Measurements from ENCODE around the gene PRKCI.
"Not testable (repeated sequence)": the region's sequence is repeated elsewhere in the genome, so short reads cannot be mapped to it uniquely, and the experiment has no call there.

The PRKCI gene

DNA sequence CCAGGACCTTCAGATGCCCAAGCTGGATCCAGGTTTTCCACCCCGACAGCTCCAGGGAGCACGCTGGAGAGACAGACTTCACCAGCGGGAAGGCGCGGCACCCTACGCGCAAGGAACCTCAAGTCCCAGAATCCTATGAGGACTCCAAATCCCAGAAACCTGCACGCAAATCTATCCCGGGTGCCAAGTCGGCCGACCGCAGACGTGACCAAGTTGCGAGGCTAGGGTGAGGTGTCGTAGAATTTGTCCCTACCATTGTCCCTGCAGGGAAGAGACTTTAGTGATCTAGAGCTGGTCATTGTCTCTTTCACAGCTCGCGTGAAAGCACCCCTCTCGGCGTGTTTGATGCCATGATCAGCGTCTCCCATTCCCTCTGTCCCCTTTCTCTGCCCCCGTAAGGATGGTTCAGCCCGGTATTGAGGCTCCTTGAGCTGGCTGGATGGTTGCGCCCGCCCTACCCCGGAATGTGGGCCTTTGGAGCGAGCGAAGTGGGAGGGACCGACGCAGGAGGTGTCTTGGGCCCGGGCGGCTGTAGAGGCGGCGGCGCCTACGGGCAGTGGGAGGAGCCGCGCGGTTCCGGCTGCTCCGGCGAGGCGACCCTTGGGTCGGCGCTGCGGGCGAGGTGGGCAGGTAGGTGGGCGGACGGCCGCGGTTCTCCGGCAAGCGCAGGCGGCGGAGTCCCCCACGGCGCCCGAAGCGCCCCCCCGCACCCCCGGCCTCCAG lies at the start of gene PRKCI:
TSS of gene PRKCI (plus strand) at position 501 of the 723 bp plus-strand sequence. CDS start 246 bp downstream, outside the sequence.
- DNase-seq, result peak; percentile 88 to 99 (median 94)
- intact Hi-C loops (cut with DNase I), result loop anchor here (1.0 to 5.0 kb wide), 2 partner anchors 41 to 135 kb away; partner anchors contain the start of genes PHC3 and SKIL

DNA sequence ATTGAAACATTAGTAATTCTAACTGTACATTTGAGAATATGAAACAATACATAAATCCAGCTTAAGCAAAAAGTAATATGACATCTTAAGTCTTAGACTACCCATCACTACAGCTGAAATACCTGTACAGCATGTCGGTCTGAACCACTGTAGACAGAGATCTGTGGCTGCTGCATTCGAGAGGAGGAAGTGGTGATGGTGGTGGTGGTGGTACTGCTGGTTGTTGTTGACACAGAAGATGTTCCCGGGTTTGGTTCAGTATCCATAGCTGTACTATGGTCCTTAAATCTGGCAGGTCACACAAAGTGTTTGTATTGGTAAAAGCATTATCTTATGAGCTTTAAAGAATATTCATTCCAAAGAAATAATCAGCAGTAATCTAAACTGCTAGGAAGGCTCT lies 43.6 kb upstream of the PRKCI start:
- intact Hi-C loops (cut with DNase I), result no loop called here
- no peak for DNase-seq

DNA sequence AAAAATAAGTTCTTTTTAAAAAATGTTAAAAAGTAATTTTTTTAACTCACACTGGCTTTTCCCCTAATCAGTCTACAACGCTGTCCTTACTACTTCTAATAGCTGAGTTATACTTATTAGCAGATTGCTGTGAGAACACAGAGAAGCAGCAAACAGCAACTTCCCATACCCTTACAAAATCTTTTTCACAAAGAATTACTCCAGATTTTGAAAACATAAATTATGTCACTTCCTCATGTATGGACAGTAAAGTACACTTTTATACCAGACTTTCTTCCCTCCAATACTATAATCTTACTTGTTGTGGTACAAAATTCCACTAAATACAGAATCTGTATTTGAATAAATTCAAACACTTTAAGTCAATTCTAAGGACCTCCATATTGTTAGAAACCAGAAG lies 42.8 kb upstream of the PRKCI start:
- intact Hi-C loops (cut with DNase I), result no loop called here
- no peak for DNase-seq

DNA sequence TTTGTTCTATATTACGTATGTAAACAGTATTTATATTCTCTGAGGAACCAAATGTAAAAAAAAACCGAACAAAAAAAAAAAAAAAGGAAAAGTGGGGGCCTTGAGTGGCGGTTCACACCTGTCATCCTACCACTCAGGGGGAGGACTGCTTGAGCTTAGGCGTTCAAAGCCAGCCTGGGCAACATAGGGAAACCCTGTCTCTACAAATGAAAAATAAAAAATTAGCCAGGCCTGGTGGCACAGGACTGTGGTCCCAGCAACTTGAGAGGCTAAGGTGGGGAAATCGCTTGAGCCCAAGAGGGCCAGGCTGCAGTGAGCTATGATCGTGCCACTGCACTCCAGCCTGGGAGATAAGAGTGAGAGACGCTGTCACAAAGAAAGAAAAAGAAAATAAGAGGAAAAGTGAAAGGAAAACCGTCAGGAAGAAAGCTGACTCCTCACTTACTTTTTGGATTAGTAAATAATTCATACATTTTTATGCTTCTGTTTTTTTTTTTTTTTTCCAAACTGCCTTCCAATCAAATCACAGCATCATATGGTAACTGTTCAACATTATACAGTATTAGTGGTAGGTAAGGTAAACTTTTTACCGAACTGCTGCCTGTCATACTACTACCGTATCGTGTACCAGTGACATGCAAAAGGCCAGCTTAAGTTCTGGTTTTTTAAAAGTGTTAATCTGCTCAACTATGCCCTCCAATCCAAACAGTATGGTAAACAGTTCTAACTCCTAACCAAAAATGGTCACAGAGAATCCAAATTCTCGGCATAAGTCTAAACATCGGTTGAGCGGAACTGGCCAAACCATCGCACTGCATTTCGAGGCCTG lies 41.9 kb upstream of the PRKCI start:
- no peak for DNase-seq
- intact Hi-C loops (cut with DNase I), result loop anchor here (2.0 to 10.0 kb wide), 3 partner anchors 177 to 235 kb away; partner anchors contain the start of genes CLDN11, SEC62 and SKIL

DNA sequence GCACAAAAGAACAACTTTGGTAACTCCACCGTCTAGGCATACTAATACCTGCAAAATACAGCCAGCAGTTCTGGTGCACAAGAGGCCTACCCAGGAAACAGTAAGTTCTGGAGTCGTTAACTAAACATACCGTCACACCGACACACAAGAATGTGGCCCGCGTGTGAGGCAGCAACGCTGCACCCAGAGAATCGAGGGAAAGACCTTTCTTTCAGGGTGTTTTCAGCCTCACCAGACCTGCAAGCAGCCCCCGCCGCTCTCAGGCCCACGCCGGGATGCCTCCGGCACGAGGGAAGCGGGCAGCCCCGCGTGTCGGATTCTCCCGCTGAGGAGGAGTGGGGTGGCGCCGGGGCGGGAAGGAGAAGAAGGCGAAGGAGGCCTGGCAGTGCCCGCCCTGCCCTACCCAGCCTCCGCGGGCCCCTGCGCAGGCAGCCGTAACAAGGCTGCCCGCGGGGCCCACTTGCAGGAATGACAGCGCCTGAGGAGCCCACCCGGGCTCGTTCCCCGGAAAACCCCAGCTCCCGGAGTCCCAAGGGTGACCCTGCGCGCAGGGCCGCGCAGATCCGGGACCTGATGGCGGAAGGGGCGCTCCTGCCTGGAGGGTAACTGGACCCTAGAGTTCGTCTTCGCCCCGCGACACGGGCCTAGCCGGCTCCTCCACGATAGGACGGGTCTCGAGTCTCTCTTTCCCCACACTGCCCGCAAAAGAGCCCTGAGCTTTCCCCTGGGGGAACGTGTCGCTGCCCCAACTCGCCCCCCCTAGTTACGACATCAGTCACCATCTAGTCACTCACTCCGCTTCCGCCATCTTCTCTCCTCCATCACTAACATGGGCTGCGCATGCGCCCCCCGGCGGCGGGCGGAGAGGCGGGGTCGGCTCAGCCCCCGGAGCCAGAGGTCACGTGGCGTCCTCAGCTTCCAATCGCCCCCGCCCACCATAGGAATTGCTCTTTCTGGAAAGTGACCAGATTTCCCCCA lies 41.0 kb upstream of the PRKCI start, which contains the start of gene PHC3:
TSS of gene PHC3 (minus strand) at position 826 of the 978 bp plus-strand sequence. CDS start at position 808, 18 bp downstream.
- intact Hi-C loops (cut with DNase I), result loop anchor here (1.0 to 10.0 kb wide), 4 partner anchors 41 to 234 kb away; partner anchors contain the start of genes CLDN11, PRKCI, SEC62 and SKIL
- peak; percentile 89 to 99 (median 92) for DNase-seq

DNA sequence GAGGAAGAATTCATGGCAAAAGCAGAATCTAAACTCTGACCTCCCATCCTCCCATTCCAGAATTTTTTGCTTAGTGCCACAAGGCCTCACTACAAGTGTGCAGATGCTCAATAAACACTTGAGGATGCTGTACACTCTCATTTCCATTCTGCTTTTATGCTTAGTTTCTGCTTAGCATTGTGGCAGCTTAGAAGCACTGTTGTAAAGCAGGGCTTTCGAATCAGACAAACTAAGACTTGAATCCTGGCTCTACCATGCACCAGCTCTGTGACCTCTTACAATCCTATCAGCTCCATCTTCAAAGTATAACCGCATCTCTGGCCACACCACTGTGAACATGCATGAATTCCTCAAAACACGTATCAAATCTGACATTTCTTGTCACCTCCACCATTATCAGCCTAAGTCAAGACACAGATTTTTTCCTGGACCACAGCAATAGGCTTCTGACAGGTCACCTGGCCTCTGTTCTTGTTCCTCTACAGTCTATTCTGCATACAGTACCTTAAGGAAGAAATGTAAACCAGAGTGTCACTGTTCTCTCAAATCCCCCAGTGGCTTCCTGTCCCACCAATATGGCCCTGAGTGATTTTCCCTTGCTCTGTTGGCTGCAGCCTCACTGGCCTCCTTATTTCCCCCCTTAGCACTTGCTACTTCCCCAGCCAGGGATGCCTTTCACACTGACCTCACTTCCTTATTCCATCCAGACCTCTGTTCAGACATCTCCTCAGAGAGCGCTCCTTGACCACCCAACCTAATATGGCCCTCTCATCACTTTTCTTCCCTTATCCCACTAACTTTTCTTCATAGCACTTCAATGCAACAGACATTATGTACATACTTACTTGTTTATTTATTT lies 32.6 kb upstream of the PRKCI start:
- intact Hi-C loops (cut with DNase I), result loop anchor here (10.0 kb wide), 1 partner anchor 225 kb away; the partner anchor contains the start of gene CLDN11

DNA sequence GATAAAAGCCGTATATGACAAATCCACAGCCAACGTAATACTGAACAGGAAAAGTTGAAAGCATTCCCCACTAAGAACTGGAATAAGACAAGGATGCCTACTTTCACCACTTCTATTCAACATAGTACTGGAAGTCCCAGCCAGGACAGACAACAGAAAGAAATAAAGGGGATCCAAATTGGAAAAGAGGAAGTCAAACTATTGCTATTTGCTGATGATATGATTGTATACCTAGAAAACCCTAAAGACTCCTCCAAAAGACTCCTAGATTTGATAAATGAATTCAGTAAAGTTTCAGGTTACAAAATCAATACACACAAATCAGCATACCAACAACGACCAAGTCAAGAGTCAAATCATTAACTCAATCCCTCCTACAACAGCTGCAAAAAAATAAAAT lies 26.5 kb upstream of the PRKCI start:
- intact Hi-C loops (cut with DNase I), result not testable (repeated sequence)

More for the DNA sequence above, 32.6 kb upstream of the PRKCI start:
- DNase-seq, result no peak

DNA sequence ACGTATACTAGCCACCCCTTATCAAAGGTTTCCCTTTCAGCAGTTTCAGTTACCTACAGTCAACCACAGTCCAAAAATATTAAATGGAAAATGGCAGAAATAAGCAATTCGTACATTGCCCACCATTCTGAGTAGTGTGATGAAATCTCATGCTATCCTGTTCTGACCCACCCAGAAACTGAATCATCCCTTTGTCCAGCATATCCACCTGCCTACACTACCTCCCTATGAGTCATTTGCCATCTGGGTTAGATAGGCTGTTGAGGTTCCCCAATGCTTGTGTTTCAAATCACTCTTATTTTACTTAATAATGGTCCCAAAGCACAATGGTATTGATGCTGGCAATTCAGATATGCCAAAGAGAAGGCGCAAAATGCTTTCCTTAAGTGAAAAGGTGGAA lies 25.4 kb upstream of the PRKCI start:
- DNase-seq, result no peak
- intact Hi-C loops (cut with DNase I), result no loop called here

More for the DNA sequence above, 26.5 kb upstream of the PRKCI start:
- not testable (repeated sequence) for DNase-seq

DNA sequence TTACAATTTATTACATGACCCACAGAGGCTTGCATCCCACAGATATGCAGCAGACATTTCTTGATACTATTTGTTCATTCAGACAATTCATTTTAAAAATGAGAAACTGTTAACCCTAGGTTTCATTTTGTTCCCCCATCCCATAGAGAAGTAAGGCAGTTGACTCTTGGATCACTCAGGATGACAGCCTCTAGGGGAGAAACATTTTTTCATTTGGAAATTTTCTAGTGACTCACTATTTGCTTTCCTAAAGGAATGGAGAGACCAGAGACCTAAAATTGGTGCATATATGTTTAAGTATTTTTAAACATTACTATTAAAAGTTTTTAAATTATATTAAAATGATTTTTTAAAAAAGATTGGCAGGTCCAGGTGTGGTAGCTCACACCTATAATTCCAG lies 21.2 kb upstream of the PRKCI start:
- intact Hi-C loops (cut with DNase I), result no loop called here

DNA sequence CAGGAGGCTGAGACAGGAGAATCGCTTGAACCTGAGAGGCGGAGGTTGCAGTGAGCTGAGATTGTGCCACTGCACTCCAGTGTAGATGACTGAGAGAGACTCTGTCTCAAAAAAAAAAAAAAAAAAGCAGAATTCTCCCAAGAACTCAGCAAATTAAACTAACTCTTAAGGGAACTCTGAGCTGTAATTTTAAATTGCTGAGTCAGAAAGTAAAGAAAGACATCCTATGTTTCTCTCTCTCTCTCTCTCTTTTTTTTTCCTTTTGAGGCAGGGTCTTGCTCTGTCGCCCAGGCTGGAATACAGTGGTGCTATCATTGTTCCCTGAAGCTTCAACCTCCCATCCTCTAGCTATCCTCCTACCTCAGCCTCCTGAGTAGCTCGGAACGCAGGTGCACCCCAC lies 20.7 kb upstream of the PRKCI start:
- DNase-seq, result no peak
- intact Hi-C loops (cut with DNase I), result no loop called here

More for the DNA sequence above, 21.2 kb upstream of the PRKCI start:
- no peak for DNase-seq

DNA sequence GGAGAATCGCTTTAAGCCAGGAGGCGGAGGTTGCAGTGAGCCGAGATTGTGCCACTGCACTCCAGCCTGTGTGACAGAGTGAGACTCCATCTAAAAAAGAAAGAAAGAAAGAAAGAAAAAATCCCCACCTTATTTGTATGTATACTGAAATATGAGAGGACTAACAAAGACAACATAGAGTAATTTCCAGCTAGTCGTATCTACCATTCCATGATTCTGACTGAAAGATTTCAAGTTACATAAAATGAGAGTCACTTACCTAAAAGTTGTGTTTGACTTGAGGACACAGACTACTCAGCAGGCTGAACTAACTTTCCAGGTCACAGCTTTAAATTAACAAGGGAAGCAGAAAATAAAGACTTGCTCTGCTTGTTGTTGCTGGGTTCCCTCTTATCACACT lies 18.8 kb upstream of the PRKCI start:
- intact Hi-C loops (cut with DNase I), result no loop called here
- DNase-seq, result no peak

DNA sequence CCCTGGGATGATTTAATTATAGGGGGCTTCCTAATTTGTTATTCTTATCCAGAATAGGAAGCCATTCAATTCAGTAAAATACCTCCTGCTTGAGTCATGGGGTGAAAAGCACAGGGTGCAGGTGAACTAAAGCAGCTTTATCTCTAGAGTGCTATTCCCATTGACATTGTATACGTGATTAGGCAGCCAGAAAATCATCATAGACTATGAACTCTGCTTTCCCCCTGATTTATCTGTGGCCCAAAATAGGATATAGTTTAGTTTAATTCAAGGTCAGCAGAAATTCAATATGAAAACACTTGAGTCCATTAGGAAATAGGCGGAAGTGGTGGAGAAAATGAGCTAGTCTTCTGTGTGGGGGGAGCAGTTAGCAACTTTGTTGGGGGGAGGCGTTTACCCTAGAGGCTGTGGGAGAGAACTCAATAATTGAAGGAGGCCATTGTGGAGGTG lies 18.2 kb upstream of the PRKCI start:
- intact Hi-C loops (cut with DNase I), result no loop called here

DNA sequence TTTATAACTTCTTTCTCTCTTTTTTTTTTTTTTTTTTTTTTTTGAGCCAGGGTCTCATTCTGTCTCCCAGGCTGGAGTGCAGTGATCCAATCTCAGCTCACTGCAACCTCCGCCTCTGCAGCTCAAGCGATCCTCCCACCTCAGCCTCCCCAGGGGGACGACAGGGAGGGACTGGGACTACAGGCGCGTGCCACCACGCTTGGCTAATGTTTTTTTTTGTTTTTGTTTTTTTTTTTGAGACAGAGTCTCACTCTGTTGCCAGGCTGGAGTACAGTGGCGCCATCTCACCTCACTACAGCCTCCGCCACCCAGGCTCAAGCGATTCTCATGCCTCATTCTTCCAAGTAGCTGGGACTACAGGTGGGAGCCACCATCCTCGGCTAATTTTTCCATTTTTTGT lies 17.7 kb upstream of the PRKCI start:
- DNase-seq, result no peak
- intact Hi-C loops (cut with DNase I), result no loop called here

More for the DNA sequence above, 18.2 kb upstream of the PRKCI start:
- DNase-seq, result no peak

DNA sequence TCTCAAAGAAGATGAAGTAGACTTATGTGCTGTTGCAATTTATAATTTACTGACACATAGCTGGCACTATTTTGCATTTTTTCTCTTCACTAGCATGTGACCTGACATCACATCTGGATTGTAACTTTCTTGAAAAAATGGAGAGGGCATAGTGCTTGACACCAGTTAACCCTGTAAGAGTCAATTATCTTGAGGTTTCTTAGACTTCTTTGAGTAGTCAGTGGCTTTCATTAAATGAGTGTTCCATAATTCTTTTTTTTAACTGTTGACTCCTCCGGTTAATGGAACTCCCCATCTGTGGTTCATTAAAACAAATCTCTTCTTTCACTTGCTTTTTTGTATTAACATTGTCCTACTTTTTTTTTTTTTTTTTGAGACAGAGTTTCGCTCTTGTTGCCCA lies 16.9 kb upstream of the PRKCI start:
- no peak for DNase-seq
- intact Hi-C loops (cut with DNase I), result no loop called here

DNA sequence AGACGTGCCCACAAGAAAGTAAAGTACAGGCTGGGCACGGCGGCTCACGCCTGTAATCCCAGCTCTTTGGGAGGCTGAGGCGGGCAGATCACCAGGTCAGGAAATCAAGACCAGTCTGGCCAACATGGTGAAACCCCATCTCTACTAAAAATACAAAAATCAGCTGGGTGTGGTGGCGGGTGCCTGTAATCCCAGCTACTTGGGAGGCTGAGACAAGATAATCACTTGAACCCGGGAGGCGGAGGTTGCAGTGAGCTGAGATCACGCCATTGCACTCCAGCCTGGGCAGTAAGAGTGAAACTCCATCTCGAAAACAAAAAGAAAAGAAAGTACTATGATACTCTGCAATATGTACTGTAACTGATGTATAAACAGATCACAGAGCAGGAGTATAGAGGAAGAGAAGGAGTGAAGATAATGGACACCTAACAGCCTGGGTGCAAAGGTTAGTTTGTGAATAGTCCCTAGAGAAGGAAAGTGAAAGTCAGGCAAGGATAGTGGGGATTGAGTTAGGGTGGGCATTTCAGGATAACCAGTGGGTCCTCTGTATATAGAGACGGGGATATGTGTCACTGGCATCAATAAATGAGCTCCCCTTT lies 16.0 kb upstream of the PRKCI start:
- intact Hi-C loops (cut with DNase I); DNase-seq: not testable (repeated sequence)

DNA sequence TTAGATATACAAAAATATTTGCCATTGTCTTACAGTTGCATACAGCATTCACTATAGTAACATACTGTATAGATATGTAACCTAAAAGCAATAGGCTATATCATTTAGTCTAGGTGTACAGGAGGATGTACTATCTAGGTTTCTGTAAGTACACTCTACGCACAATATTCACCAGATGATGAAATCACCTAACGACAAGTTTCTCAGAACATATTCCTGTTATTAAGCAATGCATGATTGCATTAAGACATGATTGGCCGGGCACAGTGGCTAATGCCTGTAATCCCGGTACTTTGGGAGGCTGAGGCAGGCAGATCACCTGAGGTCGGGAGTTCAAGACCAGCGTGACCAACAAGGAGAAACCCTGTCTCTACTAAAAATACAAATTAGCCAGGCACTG lies 14.5 kb upstream of the PRKCI start:
- no peak for DNase-seq
- intact Hi-C loops (cut with DNase I), result no loop called here

DNA sequence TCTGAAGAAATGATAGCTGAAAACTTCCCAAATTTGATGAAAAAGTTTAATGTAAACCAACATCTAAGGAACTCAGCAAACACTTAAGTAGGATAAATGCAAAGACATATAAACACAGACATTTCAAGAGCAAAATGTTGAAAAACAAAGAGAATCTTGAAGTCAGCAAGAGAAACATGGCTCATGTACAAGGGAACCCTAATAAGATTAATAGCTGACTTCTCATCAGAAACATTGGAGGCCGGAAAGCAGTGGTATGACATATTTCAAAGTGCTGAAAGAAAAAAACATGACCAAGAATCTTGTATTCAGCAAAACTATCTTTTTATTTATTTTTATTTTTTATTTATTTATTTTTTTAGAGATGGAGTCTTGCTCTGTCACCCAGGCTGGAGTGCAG lies 10.6 kb upstream of the PRKCI start:
- intact Hi-C loops (cut with DNase I), result no loop called here
- DNase-seq, result no peak

DNA sequence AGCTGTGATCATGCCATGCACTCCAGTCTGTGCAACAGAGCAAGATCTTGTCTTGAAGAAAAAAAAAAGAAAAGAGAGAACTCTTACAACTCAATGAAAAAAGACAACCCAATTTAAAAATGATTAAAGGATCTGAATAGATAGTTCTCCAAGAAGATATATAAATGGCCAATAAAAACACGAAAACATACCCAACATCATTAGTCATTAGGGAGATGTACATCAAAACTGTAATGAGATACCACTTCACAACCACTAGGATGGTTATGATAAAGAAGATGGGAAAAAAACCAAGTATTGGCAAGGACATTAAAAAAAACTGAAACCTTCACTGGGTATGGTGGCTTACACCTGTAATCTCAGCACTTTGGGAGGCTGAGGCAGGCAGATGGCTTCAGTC lies 2.4 kb upstream of the PRKCI start:
- intact Hi-C loops (cut with DNase I), result loop anchor here (5.0 kb wide), 1 partner anchor 137 kb away; the partner anchor contains the start of gene SKIL
- DNase-seq, result no peak

Data from posterior cingulate gyrus (tissue), 11 donors.